ENCODE measurements around the gene LDB2.

The LDB2 gene

DNA sequence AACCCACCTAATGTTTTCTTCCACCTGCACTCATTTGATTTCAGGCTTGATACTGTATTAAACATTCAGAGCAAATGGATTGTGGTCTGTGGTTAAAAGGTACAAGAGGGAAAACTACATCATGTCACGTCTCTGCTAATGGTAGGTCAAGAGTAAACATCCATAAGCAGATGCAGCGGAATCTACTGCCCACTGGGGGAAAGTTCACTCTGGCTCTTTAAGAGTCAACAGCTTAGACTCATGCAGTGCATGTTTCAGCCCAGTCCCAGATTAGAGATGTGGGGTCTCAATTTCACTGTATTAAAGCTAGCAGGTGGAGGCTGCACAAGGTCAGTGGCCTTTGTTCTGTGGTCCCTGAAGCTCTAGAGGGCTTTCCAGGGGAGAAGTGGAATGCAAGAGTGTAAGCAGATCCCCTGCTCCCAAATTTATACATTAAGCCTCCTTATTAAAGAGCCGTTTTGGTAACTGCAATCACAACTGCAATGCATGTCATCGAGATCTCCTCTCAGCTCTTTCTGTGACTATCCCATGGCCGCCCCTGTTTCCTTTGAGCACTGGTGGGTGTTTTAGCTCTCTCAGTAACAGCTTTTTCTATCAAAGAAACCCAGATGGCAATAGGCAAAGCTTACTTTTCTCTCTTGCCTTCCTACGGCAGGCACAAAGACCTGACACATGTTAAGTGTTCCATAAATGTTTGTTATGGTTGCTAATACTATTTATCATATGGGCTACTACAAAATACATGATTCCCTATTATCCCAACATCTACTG, 53.4 kb downstream of the LDB2 start:
- H3K4me3 ChIP-seq (ENCODE audit: low read depth, low read length), result no peak overlapping the region
- TF ChIP-seq, protein P1, sequence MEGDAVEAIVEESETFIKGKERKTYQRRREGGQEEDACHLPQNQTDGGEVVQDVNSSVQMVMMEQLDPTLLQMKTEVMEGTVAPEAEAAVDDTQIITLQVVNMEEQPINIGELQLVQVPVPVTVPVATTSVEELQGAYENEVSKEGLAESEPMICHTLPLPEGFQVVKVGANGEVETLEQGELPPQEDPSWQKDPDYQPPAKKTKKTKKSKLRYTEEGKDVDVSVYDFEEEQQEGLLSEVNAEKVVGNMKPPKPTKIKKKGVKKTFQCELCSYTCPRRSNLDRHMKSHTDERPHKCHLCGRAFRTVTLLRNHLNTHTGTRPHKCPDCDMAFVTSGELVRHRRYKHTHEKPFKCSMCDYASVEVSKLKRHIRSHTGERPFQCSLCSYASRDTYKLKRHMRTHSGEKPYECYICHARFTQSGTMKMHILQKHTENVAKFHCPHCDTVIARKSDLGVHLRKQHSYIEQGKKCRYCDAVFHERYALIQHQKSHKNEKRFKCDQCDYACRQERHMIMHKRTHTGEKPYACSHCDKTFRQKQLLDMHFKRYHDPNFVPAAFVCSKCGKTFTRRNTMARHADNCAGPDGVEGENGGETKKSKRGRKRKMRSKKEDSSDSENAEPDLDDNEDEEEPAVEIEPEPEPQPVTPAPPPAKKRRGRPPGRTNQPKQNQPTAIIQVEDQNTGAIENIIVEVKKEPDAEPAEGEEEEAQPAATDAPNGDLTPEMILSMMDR (IDR thresholded peaks at IDR 0.05; ENCODE audit: insufficient read depth, low read depth, low read length, missing control alignments), result no peak
- DNase-seq (ENCODE audit: low read depth), result no peak

DNA sequence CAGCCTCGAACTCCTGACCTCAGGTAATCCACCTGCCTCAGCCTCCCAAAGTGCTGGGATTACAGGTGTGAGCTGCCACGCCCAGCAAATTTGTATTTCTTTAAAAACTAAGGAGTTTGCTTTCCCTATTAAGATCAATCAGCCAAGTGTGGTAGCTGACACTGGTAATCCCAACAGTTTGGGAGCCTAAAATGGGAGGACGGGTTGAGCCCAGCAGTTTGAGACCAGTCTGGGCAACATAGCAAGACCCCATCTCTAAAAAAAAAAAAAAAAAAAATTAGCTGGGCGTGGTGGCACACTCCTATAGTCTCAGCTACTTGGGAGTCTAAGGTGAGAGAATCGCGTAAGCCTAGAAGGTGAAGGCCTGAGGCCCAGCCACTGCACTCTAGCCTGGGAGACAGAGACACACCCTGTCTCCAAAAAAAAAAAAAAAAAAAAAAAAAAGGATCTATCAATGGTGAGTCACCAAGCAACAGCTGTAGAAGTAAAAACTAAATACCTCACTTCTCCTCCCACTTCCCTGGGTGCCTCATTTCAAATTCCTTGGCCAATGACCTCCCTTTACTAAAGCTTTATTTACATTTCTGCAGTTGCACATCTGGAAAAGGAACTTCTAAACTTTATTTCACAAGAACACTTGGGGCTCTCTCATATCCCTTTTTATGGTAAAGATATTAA, 54.5 kb downstream of the LDB2 start:
- TF ChIP-seq, protein P1 (IDR thresholded peaks at IDR 0.05; ENCODE audit: insufficient read depth, low read depth, low read length, missing control alignments), result no peak
- H3K4me3 ChIP-seq (ENCODE audit: low read depth, low read length), result no peak overlapping the region
- DNase-seq (ENCODE audit: low read depth), result no peak

DNA sequence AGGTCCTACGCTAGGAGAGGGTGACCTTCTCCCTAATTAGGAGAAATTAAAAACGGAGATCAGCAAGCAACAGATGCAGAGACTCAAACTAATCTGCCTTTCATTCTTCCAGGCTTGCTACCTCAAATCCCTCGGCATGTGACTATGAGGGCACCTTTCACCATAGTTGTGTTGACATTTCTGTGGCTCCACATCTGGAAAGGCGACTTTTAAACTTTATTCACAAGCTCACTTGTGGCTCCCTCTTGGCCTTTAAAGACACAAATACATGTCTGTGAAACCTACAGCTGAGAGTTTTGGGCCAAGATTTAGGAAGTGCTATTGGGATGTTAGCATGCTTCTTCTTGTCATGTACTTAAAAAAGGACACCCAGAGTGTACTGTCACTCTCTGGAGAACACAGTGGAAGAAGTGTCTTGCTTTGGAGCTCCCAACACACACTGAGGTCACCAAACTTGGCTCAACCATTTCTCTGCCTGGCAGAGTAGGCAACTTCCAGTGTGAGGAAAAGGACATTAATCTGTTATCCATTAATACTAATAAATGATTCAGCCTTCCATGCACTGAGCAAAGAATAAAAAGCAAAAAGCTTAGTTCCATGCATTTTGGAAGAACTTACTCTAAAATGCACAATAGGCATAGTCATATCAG, 60.1 kb downstream of the LDB2 start:
- H3K4me3 ChIP-seq (ENCODE audit: low read depth, low read length), result no peak overlapping the region
- no peak for DNase-seq (ENCODE audit: low read depth)
- TF ChIP-seq, protein P1 (IDR thresholded peaks at IDR 0.05; ENCODE audit: insufficient read depth, low read depth, low read length, missing control alignments), result no peak

DNA sequence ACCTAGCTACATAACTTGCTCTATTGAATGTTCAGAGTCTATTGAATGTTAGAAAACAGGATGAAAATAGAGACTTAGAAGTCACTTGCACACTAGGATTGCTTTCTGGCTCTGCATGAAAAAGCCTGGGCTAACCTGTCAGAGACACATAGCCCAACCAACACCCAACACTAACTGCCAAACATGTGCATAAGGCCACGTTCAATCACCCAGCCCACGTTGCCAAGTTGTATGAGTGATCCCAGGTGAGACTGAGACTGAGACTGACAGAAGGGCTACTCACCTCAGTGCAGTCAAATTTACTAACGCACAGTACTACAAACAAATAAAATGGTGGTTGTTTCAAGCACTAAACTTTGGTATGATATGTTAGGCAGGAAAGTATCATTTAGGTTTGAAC, 61.0 kb downstream of the LDB2 start:
- no peak for DNase-seq (ENCODE audit: low read depth)
- no peak overlapping the region for H3K4me3 ChIP-seq (ENCODE audit: low read depth, low read length)
- TF ChIP-seq, protein P1 (IDR thresholded peaks at IDR 0.05; ENCODE audit: insufficient read depth, low read depth, low read length, missing control alignments), result no peak

DNA sequence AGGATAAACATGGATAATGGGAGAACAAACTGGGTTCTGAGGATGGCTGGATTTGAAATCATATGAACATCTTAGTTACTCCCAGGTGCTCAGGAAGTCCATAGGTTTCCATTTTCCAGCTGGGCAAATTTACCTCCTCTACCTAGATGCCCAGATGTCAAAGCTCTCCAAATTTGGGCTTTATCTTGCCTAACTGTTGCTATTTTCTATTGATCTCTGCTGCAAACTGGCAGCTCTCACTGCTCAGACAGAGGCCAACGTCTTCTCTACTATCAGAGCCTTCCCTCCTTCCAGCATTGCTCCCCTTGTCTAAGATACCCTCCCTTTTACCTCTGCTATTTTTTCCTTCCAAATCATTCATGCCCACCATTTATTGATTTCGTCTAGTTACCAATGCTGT, 62.1 kb downstream of the LDB2 start:
- TF ChIP-seq, protein P1 (IDR thresholded peaks at IDR 0.05; ENCODE audit: insufficient read depth, low read depth, low read length, missing control alignments), result no peak
- H3K4me3 ChIP-seq (ENCODE audit: low read depth, low read length), result no peak overlapping the region
- DNase-seq (ENCODE audit: low read depth), result no peak

DNA sequence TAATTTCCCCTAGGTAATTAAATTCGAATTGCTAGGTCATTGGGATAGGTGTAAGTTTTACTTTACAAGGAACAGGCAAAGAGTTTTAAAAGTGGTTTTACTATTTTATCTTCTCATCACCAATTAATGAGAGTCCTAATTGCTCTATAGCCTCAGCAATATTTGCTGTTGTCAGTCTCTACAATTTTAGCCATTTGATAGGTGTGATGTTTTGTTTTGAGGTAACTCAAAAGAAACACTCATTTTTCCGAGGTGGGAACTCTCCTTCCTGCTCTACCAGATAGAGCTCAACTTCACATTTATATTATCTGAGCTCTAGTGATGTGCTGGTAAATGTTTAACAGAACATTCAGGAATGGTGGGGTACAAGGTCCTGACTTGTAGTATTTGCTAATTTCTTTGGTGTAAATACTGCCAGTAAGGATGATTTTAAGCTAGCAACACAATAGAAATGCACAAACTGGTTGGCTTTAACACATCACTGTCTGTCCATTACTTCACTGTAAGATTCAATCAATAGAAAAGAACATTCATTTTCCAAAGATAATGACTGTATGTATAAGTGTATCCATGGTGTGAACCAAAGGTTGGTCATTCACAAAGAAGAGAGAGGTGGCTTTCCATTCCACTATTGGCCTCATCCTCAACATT, 62.7 kb downstream of the LDB2 start:
- DNase-seq (ENCODE audit: low read depth), result no peak
- H3K4me3 ChIP-seq (ENCODE audit: low read depth, low read length), result no peak overlapping the region
- TF ChIP-seq, protein P1 (IDR thresholded peaks at IDR 0.05; ENCODE audit: insufficient read depth, low read depth, low read length, missing control alignments), result no peak

All from GM12865 (cell line).